Measurements from ENCODE around the gene KNG1. TPM values are rescaled to one million over a fixed set of nuclear protein-coding genes. Genes with fewer than 3 reads are reported as not detected.

The KNG1 gene
- total RNA-seq, 1 experiment from 2014 or later = 0.25 TPM

DNA sequence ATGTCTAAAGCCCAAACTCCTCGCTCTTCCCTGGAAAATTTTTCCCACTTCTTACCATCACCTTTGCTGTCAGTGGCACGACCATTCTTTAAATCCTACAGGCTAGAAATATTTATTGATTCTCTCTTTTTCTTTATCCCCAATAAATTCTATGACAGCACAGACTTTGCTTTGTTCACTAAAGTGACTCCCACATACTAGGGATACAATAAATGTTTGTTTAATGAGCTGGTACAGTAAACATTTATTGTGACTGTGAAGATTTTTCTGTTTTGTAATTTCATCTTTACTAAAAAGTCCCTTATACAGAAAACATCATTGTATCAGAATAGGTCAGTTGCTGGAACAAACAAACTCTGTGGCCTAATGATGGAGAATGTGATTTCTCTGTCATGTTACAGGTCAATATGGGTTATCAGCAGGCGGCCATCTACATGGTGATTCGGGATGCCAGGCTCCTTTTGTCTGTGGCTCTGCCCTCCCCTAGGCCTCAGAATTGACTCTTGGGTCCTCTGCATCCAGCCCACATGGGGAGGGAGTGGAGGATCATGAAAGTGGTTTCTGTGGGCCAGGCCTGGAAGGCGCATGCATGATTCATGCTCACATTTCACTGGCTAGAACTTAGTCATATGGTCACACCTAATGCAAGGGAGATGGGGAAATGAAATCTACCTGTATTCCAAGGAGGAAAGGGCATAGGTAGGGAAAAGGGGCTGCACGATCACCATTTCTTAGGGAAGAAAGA lies 22.7 kb upstream of the KNG1 start:
- Histone ChIP-seq H3K9ac (ENCODE audit: low read length) (no peak overlapping the region), H4K20me1 (ENCODE audit: insufficient read depth) (no peaks in the 10 kb centered on the region), H3K9me2 (ENCODE audit: insufficient read depth) (no peaks in the 10 kb centered on the region), H3K79me2 (ENCODE audit: insufficient read depth, low read length) (no peaks in the 10 kb centered on the region), H3K36me3 (ENCODE audit: control insufficient read depth in 1 of 2, insufficient read depth in 2 of 2, low read length in 2 of 2) (no peaks in the 10 kb centered on the region), H3K4me3 (replicated peaks in 1 of 2; ENCODE audit: low read depth in 1 of 2, low read length in 2 of 2) (no peak overlapping the region), H3K27me3 (ENCODE audit: insufficient read depth, low read length) (no peaks in the 10 kb centered on the region), H2AFZ (ENCODE audit: low read depth, low read length, poor library complexity, severe bottlenecking) (no peak overlapping the region), H3K9me3 (ENCODE audit: control insufficient read depth in 1 of 2, insufficient read depth in 1 of 2, low read depth in 1 of 2, low read length in 2 of 2) (no peaks in the 10 kb centered on the region), H3K27ac (ENCODE audit: low read depth, low read length) (no peak overlapping the region), H3K4me2 (ENCODE audit: low read length) (no peak overlapping the region), H3K4me1 (ENCODE audit: control insufficient read depth in 1 of 2, insufficient read depth in 2 of 2, low read length in 2 of 2) (no peaks in the 10 kb centered on the region)
- ChIA-PET RAD21 (ENCODE audit: low non-redundant PET in 1 of 2, low total read pairs in 2 of 2, uncharacterized antibody in 2 of 2, unreplicated experiment in 2 of 2) (no interaction called here), CTCF (no interaction called here), POLR2A (no interaction called here)
- ATAC-seq = no peak; the same call in 1 of the 2 replicates
- no TSS peak for BruUV-seq (replicated peaks)
- TF ChIP-seq POLR2A (IDR thresholded peaks at IDR 0.05; ENCODE audit: borderline replicate concordance, extremely low read depth, insufficient read depth, insufficient read length) (no peak), CEBPB (IDR thresholded peaks at IDR 0.05; ENCODE audit: low read depth) (no peak), SRF (IDR thresholded peaks at IDR 0.05; ENCODE audit: low read depth) (no peak), EZH2 (IDR thresholded peaks at IDR 0.05) (no peak), YY1 (IDR thresholded peaks at IDR 0.05; ENCODE audit: extremely low read depth, insufficient replicate concordance, low read depth, low read length) (no peak), REST (IDR thresholded peaks at IDR 0.05; ENCODE audit: low read depth) (no peak), ZFX (IDR thresholded peaks at IDR 0.05) (no peak), TCF7L2 (IDR thresholded peaks at IDR 0.05; ENCODE audit: borderline replicate concordance, extremely low read depth, insufficient read depth, insufficient read length) (no peak), POLR2AphosphoS5 (IDR thresholded peaks at IDR 0.05; ENCODE audit: low read depth, low read length) (no peak), JUND (IDR thresholded peaks at IDR 0.05) (no peak), CBX3 (IDR thresholded peaks at IDR 0.05; ENCODE audit: low read depth) (no peak), EZH2phosphoT487 (IDR thresholded peaks at IDR 0.05; ENCODE audit: borderline replicate concordance) (no peak), RAD21 (IDR thresholded peaks at IDR 0.05; ENCODE audit: low read depth) (no peak), ZNF274 (IDR thresholded peaks at IDR 0.05; ENCODE audit: low read depth, low read length) (no peak)
- TF ChIP-seq, protein P1, sequence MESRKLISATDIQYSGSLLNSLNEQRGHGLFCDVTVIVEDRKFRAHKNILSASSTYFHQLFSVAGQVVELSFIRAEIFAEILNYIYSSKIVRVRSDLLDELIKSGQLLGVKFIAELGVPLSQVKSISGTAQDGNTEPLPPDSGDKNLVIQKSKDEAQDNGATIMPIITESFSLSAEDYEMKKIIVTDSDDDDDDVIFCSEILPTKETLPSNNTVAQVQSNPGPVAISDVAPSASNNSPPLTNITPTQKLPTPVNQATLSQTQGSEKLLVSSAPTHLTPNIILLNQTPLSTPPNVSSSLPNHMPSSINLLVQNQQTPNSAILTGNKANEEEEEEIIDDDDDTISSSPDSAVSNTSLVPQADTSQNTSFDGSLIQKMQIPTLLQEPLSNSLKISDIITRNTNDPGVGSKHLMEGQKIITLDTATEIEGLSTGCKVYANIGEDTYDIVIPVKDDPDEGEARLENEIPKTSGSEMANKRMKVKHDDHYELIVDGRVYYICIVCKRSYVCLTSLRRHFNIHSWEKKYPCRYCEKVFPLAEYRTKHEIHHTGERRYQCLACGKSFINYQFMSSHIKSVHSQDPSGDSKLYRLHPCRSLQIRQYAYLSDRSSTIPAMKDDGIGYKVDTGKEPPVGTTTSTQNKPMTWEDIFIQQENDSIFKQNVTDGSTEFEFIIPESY (IDR thresholded peaks at IDR 0.05; ENCODE audit: extremely low read depth, insufficient replicate concordance, low read length) = no peak
- TF ChIP-seq, protein P2, sequence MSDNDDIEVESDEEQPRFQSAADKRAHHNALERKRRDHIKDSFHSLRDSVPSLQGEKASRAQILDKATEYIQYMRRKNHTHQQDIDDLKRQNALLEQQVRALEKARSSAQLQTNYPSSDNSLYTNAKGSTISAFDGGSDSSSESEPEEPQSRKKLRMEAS (IDR thresholded peaks at IDR 0.05) = no peak
- DNase-seq (ENCODE audit: low read depth, low spot score) = no peak
- intact Hi-C loops (cut with micrococcal nuclease) = no loop called here

Data from HCT116 (cell line).